Upper lobe of left lung (tissue), 4 donors: ENCODE results near the gene BAMBI.

ENCODE experiments used
- POLR2A ChIP-seq, 4 donors: fragments of 450-650 bp; IDR thresholded peaks; one replicate each; pipeline ENCODE4 v1.5.1; 2016 to 2017; ENCODE audit warnings: antibody characterized with exemption in 4 of 4, mild to moderate bottlenecking in 2 of 4
- POLR2AphosphoS5 ChIP-seq, 2 donors: sonication (generic); formaldehyde crosslinking; IDR thresholded peaks; one replicate each; pipeline ENCODE4 v1.5.1; 2017; ENCODE audit warnings: antibody characterized with exemption in 2 of 2
- TF ChIP-seq, protein P1 (sequence below), 6 experiments: fragments of 450-650 bp in 4 of 6; fragments of 200-600 bp in 2 of 6; sonication (generic) in 2 of 6; IDR thresholded peaks; one replicate each; pipeline ENCODE4 v1.5.1; 2016 to 2019; ENCODE audit warnings: antibody characterized with exemption in 6 of 6

DNA sequence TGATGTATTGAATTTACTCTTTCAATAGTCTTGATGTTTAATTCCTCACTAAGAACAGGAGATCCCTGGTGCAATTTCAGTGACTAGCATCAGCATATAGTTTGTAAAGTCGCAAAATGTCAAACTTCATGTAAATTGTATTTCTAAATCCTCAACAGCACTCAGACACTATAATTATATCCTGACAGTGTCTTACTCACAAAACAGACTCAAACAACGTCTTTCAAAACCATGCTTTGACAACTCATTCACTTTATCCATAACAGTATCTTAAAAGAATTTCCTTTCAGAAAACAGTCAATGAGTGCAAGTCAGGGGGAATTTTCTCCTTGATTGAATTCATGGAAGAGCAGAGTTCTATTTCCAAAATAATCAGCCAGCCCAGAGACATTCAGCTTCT lies 20.8 kb downstream of the BAMBI start:
- TF ChIP-seq POLR2A (IDR thresholded peaks at IDR 0.05) (no peak), POLR2AphosphoS5 (IDR thresholded peaks at IDR 0.05) (no peak)
- TF ChIP-seq, protein P1, sequence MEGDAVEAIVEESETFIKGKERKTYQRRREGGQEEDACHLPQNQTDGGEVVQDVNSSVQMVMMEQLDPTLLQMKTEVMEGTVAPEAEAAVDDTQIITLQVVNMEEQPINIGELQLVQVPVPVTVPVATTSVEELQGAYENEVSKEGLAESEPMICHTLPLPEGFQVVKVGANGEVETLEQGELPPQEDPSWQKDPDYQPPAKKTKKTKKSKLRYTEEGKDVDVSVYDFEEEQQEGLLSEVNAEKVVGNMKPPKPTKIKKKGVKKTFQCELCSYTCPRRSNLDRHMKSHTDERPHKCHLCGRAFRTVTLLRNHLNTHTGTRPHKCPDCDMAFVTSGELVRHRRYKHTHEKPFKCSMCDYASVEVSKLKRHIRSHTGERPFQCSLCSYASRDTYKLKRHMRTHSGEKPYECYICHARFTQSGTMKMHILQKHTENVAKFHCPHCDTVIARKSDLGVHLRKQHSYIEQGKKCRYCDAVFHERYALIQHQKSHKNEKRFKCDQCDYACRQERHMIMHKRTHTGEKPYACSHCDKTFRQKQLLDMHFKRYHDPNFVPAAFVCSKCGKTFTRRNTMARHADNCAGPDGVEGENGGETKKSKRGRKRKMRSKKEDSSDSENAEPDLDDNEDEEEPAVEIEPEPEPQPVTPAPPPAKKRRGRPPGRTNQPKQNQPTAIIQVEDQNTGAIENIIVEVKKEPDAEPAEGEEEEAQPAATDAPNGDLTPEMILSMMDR (IDR thresholded peaks at IDR 0.05): no peak
